HFF-Myc (cell line): ENCODE measurements around the gene CASP8.

Experiments used
- DNase-seq: peaks from one replicate; pipeline ENCODE4 v3.0.0-alpha.2; 2011; ENCODE audit warnings: low read depth; ENCODE audit errors: extremely low read depth
- H3K4me3 ChIP-seq: replicated peaks from 2 replicates; pipeline ENCODE4 v1.5.1; 2011; ENCODE audit warnings: low read depth, mild to moderate bottlenecking, control low read depth, low read length
- TF ChIP-seq, protein P1 (sequence below): IDR thresholded peaks from 2 replicates; pipeline ENCODE4 v1.5.1; 2012; ENCODE audit warnings: mild to moderate bottlenecking, low read depth, low read length, control low read depth; ENCODE audit errors: missing control alignments

The CASP8 gene

GRCh38 chr2:201260302-201260800 is at the start of gene CASP8:
CASP8 (plus strand) TSS chr2:201260536; CDS start chr2:201266487, 5,951 bp downstream.
- peak within 1 kb of the TSS; percentile 66 for H3K4me3 ChIP-seq
- TF ChIP-seq, protein P1, sequence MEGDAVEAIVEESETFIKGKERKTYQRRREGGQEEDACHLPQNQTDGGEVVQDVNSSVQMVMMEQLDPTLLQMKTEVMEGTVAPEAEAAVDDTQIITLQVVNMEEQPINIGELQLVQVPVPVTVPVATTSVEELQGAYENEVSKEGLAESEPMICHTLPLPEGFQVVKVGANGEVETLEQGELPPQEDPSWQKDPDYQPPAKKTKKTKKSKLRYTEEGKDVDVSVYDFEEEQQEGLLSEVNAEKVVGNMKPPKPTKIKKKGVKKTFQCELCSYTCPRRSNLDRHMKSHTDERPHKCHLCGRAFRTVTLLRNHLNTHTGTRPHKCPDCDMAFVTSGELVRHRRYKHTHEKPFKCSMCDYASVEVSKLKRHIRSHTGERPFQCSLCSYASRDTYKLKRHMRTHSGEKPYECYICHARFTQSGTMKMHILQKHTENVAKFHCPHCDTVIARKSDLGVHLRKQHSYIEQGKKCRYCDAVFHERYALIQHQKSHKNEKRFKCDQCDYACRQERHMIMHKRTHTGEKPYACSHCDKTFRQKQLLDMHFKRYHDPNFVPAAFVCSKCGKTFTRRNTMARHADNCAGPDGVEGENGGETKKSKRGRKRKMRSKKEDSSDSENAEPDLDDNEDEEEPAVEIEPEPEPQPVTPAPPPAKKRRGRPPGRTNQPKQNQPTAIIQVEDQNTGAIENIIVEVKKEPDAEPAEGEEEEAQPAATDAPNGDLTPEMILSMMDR: no peak
- peak; percentile 14 for DNase-seq

DNA sequence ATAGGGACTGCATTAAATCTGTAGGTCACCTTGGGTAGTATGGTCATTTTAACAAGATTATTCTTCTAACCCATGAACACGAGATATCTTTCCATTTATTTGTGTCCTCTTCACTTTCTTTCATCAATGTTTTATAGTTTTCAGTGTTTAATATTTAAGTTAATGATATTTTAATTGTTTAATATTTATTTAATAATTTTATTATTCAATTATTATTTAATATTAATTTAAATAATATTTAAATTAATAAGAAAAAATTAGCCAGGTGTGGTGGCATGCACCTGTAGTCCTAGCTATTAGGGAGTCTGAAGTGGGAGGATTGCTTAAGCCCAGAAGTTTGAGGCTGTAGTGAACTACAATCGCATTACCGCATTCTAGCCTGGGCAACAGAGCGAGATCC is 44.4 kb upstream of the CASP8 start:
- DNase-seq: no peak
- TF ChIP-seq, protein P1: no peak
- H3K4me3 ChIP-seq: no peak overlapping the region

GRCh38 chr2:201216918-201217317 is 43.4 kb upstream of the CASP8 start:
- no peak overlapping the region for H3K4me3 ChIP-seq
- TF ChIP-seq, protein P1: no peak
- no peak for DNase-seq

DNA sequence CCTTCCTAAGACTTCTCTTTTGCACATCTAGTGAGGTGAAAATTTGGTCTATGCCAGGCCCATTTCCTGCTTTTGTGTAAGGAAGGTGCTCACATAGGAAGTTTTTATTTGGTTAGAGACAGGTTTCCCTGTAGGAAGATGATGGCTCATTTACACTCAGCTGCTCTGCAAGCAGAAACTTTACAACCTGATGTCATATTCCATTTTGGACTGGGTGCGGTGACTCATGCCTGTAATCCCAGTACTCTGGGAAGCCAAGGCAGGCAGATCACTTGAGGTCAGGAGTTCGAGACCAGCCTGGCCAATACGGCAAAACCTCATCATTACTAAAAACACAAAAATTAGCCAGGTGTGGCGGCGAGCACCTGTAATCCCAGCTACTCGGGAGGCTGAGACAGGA is 41.6 kb upstream of the CASP8 start:
- no peak for DNase-seq
- TF ChIP-seq, protein P1: no peak
- H3K4me3 ChIP-seq: no peak overlapping the region

- TF ChIP-seq, protein P1: no peak
- no peak overlapping the region for H3K4me3 ChIP-seq
- no peak for DNase-seq
Observed at GRCh38 chr2:201219328-201220096, 40.8 kb upstream of the CASP8 start.

- DNase-seq: no peak
- TF ChIP-seq, protein P1: no peak
- H3K4me3 ChIP-seq: no peak overlapping the region
Observed at GRCh38 chr2:201220102-201220570, 40.2 kb upstream of the CASP8 start.
